HG03460 (cell line): ENCODE data around the gene TXNL1.
"Not testable (repeated sequence)": the region's sequence is repeated elsewhere in the genome, so short reads cannot be mapped to it uniquely, and the experiment has no call there.

ENCODE experiments used
- ATAC-seq: cut with Tn5 transposase; IDR thresholded peaks from one replicate; pipeline ENCODE4 v1.9.1; 2021; ENCODE audit not compliant: unreplicated experiment

The TXNL1 gene

GRCh38 chr18:56572267-56572666 lies 66.1 kb downstream of the TXNL1 start:
- not testable (repeated sequence) for ATAC-seq

- no peak for ATAC-seq
Measured at GRCh38 chr18:56570978-56571377, 67.4 kb downstream of the TXNL1 start.

GRCh38 chr18:56569416-56569815 lies 69.0 kb downstream of the TXNL1 start:
- no peak for ATAC-seq

- no peak for ATAC-seq
Measured at GRCh38 chr18:56568986-56569385, 69.4 kb downstream of the TXNL1 start.

GRCh38 chr18:56565551-56566345 lies 72.6 kb downstream of the TXNL1 start:
- no peak for ATAC-seq

- ATAC-seq, result no peak
Measured at GRCh38 chr18:56565046-56565445, 73.3 kb downstream of the TXNL1 start.

- no peak for ATAC-seq
Measured at GRCh38 chr18:56563568-56563967, 74.8 kb downstream of the TXNL1 start.

- no peak for ATAC-seq
Measured at GRCh38 chr18:56562479-56562878, 75.9 kb downstream of the TXNL1 start.

GRCh38 chr18:56560992-56561391 lies 77.4 kb downstream of the TXNL1 start:
- no peak for ATAC-seq

GRCh38 chr18:56559044-56559443 lies 79.3 kb downstream of the TXNL1 start:
- ATAC-seq, result no peak

GRCh38 chr18:56556907-56557306 lies 81.5 kb downstream of the TXNL1 start:
- no peak for ATAC-seq

GRCh38 chr18:56550121-56550520 lies 88.3 kb downstream of the TXNL1 start:
- no peak for ATAC-seq
